HS-27A (cell line): Measurements from ENCODE around the gene KIF12.

ENCODE experiments used
- DNase-seq: peaks from one replicate; pipeline ENCODE4 v3.0.0-alpha.2; 2012; ENCODE audit warnings: low read depth, missing footprints

KIF12 gene

DNA sequence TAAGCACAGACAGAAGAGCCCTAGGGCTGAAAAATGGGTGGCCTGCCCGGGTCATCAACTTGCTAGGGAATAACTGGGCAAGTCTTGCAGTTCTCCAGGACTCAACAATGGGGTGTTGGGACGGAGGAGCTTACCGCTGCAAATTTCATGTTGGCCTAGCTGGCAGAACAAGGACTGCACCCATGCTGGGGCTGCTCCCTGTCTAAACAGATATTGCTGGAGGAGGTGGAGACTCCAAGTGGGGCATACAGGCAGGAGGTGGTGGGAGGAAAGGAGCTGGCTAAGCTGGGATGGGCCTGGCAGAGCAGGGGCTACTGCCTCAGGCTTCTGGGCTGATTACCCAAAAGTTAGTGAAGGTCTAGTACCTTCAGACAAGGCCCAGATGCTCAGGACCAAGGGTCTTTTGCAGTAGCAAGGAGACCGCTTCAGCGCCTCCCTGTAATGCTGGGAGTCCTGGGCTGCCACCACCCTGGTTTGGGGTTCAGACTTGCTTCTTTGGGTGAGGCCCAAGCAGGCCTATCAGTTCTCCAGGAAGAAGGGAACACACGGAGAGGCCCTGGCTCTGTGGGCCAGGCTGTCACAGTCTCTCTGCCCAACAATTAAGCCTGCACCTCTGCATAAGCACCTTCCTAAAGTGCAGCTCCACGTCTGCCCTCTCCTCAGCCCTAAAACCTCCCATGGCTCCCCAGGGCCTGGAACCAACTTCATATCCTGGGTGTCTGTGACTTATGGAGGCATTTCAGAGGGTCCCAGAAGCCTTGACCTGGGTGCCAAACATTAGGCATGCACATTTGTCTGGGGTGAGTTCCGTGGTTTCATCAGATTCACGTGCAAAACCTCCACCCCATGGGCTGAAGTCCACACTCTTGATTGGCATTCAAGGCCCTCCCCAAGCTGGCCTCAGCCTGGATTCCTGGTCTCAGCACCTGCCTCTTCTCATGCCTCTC lies 24.2 kb upstream of the KIF12 start:
- no peak for DNase-seq

DNA sequence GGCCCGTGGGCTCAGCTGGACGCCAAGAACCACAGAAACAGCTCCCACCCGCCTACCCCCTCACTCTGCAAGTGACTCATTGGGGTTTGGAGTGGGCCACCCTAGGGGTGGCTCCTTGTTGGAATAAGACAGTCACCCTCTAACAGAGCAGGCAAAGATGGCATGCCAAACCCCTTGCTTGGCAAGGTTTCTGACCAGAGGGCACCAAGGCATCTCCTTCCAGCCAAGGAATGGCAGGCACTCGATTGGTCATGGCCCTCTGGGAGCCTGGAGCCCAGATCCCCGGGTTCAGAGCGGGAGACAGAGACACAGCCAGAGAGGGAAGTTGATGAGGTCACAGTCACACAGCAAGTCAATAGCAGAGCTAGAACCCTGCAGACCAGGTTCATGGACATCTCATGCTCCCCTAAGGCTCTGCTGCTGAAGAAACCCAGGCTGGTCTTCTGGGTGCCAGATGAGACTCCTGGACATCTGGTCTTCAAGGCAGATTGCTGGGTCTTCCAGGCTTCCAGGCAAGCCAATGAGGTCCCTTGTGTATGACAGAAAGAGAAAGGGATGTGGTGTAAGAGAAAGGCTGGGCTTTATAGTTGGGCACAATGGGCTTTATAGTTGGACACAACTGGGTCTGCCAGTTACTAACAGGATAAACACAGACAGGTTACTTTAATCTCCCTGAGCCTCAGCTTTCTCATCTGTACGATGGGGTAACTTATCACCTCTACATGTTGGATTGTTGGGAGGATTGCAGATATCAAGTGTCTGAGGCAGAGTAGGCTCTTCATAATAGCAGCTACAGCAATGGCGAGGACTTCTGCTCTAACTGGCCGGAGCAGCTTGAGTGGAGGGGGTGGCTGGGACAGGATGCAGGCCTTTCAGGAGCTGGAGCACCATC lies 23.3 kb upstream of the KIF12 start:
- no peak for DNase-seq

DNA sequence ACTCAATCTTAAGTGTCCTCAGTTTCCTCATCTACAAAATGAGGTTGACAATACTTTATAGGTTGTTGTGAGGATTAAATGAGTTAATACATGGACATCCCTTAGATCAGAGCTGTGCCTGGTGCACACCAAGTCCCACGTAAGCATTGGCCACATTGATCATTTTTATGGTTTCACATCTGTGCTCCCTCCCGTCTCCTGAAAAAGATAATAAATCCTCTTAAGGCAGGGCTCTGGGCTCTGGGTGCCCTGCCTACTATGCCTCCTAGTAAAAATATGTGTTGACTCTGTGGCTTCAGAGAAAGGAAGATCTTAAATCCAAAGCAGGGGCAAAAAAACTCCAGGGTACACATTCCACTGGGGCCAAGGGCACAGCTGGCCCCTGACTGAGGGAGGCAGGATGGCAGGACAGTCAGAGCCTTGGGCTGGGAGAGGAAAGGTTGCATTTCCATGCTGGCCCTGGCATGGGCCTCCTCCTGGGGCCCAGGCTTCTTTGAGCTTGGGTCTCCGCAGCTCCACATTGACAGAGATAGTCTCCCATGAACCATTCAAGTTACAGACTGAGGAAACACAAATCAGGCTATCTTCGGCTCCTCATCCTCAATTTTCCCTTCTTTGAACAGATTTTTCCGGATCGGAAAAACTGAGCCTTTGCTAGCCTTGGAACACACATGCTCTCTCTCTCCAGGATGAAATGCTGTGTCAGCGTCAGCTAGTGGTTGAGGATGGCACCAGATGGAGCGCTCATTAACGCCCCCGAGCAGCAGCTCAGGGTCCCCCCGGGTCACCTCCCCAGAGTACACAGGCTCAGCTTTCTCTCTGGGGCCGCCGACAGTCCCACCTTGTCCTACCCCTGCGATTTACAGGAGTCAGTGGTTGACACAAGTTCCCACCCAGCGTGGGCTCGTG lies 22.4 kb upstream of the KIF12 start:
- no peak for DNase-seq

DNA sequence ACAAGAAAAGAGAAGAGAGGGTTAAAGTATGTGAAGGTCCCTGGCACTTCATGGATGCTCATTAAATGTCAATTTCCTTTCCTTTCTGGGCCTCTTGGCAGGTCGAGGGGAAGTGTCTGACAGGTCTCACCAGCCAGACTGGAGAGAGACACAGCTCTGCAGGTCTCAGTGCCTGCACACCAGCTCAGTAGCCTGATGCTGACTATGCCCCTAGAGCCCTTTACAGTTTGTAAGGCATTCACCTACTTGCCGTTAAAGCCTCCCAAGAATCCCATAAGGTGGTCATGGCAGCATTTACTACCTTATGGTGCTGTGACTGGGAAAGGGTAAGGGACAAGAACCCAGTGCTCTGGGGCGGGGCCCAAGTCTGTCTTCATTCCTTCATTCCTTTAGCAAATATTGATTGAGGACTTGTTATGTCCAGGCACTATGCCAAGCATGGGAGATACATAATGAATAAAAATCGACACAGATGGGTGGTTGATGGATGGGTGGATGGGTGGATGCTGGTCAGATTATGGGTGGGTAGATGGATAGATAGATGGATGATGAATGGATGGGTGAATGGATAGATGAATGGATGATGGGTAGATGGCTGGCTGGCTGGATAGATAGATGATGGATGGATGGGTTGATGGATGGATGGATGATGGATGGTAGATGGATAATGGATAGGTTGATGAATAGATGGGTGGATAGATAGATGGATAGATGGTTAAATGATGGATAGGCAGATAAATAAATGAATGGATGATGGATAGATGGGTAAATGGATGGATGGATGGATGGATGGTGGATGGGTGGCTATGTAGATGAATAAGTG lies 21.3 kb upstream of the KIF12 start:
- no peak for DNase-seq

DNA sequence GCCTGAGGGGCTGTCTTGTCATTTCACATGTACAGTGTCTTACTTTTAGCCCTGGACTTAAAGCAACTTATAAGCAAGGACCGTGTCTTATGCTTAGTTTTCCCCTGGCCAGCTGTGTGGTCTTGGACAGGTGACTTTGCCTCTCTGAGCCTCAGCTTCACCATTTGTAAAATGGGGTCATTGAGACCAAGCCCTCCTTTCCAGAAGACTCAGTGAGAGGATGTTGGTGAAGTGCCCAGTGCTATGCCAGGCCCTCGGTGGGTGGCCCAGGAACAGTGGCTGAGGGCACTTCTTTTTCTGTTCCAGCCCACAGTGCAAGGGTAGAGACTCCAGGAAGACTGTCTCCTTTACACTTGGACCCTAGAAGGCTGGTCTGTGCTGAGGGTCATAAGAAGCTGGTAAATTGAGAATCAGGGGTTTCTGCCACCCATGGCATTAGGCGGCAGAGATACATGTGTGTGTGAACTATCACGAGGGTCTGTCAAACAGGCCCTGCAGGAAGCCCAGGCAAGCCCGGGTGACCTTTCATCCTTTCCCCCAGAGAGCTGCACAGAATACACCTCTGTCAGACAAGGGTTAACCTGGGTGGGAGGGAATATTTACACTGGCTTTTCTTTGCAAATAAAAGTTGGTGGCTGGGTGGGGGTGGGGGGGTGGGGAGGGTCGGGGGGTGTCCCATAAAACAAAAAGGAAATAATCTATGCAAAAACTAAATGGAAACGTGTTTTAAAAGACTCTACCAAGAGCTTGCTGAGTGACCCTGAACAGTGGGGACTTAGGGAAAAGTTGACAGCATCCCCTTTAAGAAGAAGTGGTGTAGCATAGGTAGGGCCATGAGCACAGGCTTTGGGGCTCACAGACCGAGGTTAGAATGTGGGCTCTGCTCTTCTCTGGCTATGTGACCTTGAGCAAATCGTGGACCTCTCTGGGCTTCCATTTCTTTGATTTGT lies 20.4 kb upstream of the KIF12 start:
- DNase-seq, result no peak

DNA sequence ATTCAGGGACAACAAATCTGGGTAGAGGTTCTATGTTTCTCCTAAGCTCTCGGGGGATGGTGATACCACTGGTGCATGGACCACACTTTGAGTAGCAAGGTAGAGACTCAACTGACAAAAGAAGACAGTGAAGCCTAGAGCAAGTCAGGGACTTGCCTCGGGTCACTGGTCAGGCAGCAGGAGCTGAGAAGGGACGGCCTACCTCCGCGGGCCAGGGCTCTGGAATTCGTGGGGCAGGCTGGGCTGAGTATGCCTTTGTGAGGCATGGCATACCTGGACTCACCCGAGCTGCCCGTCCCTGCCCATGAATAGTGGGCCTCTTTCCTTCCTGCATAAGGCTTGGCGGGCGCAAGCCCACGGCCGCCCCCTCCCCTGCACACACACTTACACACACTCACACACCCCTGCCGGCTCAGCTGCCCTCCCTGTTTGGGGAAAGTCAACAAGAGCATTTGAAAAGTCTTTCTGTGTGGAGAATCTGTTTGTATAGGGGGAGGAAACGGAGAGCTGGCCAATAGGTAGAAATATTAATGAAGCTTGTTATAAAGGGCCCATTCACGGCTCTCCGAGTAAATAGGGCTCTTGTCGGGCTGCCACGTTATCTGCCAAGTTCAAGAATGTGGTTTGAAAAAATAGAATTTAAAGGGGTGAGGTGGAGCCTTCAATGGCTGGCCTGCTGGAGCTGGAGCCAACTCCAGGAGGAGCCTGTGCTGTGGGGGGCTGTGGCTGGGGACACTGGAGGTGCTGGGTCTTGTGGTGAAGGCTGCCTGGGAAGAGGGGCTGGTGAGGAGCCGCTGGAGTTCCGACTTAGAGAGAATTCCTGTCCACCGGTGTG lies 19.1 kb upstream of the KIF12 start:
- DNase-seq, result no peak

DNA sequence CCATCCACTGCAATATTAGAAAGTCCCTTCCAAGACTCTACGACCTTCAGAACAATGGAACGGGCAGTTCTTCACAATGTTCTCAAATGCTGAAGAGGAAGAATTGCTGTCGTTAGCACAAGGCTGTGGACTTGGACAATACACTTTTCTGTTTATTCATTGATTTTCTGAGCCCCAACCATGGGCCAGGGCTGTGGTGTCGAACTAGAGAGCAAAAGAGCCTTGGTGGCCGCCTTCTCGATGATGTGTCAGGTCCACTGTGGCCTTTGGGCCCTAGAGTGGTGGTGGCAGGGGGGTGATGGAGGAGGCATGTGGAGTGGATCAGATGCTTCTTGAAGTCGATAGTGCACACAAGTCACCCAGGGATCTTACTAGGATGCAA lies 18.5 kb upstream of the KIF12 start:
- DNase-seq, result no peak

DNA sequence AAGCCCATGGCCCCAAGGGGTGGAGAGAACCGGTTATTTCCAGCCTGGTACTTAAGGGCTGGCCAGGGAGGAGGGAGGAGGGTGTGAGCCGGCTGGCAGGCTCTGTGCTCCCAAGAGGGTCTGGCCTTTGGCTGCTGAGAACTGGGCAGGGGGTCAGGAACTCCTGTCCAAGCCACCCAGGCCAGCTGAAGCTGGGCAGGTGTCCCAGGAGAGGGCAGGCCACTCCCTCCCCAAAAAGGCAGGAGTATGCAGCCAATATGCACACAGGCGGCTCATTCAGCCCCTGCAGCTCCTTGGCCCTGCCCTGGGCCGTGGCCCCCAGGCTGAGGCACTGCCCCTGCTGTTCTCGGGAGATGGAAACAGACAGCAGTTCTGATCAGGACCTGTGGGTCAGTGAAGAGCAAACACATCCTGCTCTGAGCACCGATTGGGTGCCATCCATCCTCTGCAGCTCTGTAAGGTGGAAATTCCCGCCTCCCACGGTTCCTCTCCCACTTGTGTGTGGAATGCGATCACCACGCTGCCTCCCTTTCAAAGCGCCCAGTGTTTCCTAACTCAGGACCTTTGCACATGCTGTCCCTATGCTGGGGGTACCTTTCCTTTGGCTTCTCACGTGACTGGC lies 17.1 kb upstream of the KIF12 start:
- DNase-seq, result no peak

DNA sequence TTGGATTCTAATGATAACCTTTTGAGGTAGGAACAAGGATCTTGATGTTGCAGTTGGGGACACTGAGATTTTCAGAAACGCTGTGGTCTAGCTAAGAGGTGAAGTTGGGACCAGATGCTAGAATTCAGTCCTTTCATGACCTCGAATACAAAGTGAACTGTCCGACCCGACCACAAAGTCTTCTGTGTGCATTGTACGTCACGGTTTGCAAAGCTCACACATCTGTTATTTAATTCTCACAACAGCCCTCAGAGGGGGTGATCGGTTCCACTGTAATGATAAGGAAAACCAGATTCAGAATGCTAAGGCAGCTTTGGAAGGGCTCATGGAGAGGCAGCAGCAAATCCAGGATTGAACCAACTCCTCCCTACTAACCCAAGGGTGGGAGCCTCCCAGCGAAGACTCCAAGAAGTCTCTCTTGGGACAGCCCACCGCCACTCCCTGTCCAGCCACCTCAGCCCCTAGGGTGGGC lies 16.6 kb upstream of the KIF12 start:
- DNase-seq, result no peak

DNA sequence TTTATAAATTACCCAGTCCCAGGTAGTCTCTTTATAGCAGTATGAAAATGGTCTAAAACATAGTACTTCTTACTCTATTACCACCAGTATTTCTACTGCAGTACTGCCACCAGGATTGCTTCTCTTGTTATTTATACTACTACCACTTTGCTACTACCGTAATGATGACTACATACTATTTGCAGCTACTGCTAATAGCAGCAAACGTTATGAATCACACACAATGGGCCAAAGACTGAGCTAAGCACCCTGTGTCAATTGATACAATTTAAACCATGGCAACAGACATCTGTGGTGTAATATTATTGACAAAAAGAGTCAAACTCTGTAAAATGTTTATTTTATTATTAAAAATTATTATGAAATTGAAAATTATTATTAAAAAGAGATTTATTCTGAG lies 15.3 kb upstream of the KIF12 start:
- DNase-seq, result no peak

DNA sequence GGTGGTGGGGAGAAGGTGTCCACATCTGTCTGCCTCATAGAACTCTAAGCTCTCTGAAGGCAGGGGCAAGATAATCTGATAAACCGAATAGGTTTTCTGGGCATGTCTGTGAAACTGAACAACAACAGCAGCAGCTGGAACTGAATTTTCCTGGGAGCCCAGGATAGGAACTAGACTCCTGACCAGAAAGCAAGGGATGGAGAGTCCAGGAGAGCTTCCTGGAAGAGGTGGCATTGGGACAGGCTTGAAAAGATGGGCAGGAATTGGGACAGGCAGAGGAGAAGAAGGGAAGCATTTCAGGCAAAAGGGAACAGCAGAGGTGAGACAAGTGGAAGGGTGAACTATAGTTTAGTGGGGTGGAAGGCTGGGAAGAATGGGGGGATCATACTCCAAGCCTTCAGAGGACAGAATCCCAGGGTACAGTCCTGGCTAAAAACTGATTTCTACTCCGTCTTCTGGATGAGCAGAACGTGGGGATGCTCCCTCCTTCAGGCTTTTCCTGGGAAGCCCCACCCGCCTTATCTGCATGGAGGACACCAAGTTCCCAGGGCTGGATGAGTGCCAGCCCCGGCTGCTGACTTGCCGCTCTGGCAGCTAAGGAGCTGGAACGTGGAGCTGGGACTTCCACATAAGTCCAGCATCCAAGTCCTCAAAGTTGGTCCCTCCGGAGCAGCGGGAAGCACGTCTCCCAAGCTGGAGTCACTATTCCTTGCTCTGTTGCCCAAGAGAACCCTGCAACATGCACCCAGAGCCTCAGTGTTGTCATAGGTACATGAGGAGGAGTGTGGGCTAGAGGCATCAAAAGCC lies 13.9 kb upstream of the KIF12 start:
- DNase-seq, result no peak

DNA sequence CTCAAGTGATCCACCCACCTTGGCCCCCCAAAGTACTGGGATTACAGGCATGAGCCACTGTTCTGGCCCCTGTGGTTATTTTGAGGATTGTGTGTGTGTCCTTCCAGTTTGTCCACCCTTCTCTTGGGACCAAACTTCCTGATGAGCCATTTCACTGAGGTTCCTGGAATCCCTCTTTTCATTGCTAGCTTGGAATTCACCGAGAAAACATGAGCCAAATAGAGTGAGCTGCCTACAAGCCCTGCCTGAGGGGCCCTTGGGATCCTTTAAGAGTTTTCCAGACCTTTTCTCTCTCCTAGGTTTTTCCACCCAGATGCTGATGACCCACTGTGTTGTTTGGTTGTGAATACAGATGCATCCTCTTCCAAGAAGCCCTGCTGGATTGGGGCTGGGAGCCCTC lies 13.2 kb upstream of the KIF12 start:
- no peak for DNase-seq

DNA sequence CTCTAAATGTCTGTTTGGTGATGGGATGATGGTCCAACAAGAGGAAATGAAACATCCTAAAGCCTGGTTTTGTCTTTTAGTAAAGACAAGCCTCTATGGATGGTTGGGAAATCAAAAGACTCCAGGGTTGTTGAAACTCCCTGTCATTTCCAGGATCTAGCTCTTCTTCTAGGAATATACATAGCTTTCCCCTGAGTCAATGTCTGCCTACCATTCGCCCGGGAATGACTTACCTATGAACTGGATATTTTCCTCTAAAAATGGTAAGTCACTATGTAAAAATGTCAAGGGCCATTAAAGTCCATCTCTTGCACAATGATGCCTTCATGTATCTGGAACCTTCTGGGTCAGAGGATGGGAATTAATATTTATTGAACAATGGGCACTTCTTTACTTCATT lies 11.1 kb upstream of the KIF12 start:
- DNase-seq, result no peak

DNA sequence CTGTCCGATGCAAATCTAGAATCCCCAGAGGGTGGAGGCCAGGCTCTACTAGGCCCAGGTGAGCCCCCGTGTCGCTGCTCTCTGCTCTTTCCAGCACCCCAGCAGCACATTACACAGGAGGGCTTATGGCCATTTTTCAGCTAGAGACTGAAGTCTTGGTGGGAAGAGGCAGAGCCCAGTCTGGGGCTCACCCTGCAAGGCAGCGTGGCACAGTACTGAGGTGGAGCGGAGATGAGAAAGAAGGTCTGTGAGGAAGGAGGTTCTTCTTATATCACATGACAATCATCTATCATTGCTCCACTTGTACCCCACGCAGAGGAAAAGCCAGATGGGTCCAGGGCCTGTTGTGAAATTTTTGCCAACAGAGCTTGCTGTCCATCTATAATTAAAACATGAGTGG lies 10.0 kb upstream of the KIF12 start:
- no peak for DNase-seq

DNA sequence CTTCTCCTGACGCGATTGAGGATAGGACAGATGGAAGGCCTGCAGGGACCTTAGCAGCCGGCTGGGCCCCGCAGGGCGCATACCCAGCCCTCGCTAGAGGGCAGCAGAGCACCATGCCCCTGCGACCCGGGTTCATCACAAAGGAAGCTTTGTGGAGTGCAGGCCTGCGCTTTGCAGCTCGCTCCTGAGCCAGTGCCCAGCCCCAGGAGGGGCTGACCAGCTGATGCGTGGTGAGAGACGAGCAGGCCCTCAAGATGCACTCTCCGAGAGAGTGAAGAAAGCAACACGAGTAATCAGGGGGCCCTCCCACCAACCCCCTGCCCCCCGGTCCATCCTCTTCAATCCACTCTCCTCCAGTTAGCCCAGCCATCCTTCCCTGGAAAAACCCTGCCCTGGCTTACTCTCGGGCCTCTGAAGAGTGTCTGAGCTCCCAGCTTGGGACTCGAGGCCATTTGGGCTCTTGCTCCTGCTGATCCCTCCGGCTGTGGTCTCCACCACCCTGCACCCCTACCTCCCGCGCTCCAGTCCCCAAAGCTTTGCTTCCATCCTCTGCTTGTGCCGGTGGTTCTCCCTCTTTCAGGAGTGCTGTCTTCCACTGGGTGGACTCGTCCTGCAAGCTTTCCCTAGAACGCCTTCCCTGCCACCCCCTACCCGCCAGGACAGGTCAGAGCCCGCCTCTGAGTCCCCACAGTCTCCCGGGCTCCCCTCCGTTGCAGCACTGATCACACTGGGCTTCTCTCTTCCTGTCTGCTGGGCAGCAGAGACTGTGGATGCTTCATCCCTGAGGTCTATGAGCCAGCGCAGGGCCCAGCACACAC lies 9.1 kb upstream of the KIF12 start:
- no peak for DNase-seq

DNA sequence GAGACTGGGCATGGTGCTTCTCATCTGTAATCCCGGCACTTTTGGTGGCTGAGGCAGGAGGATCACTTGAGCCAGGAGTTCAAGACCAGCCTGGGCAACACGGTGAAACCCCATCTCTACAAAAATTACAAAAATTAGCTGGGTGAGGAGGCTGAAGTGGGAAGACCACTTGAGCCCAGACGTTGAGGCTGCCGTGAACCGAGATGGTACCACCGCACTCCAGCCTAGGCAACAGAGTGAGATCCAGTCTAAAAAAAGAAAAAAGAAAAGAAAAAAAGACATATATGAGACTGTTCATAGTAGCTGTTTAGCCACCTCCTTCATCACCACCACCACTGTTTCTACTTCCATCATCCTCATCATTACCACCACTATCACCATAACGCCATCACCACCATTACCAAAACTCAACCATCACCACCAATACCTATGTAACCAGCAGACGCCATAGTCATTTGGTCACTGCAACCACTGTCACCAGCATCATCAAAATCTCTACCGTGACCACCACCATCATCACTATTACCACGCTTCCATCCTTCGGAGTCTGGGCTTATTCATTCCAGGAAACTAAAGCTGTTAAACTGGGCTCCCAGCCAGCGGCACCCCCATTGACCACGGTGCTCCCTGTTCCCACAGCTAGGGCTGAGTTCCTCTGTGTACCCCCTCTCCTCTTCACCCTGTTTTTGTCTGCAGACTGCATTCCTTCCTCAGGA lies 8.4 kb upstream of the KIF12 start:
- no peak for DNase-seq
